22Rv1 (cell line): Measurements from ENCODE around the gene HGFAC.
"Not testable (repeated sequence)": the region's sequence is repeated elsewhere in the genome, so short reads cannot be mapped to it uniquely, and the experiment has no call there.

Source experiments
- CTCF ChIP-seq: fragments of 450-650 bp; IDR thresholded peaks from 2 replicates; pipeline ENCODE4 v1.5.1; 2017; ENCODE audit warnings: mild to moderate bottlenecking
- ZFX ChIP-seq: fragments of 450-650 bp; IDR thresholded peaks from 2 replicates; pipeline ENCODE4 v1.6.1; 2017; ENCODE audit warnings: antibody characterized with exemption, borderline replicate concordance

- not testable (repeated sequence) for TF ChIP-seq CTCF, ZFX
Observed at GRCh38 chr4:3459156-3459555, 17.4 kb downstream of the HGFAC start.
